Activated gamma-delta T cell (primary cell): Measurements from ENCODE around the gene SEC24A.
"Not testable (repeated sequence)": the region's sequence is repeated elsewhere in the genome, so short reads cannot be mapped to it uniquely, and the experiment has no call there.

Source experiments
- DNase-seq: peaks from one replicate; lab custom pipeline; 2025; lab: John Stamatoyannopoulos, UW

SEC24A gene

GRCh38 chr5:134650660-134651059, 2.1 kb downstream of the SEC24A start:
- DNase-seq = not testable (repeated sequence)

GRCh38 chr5:134651531-134651930, 2.9 kb downstream of the SEC24A start:
- DNase-seq = no peak

- no peak for DNase-seq
Observed at GRCh38 chr5:134656690-134657089, 8.1 kb downstream of the SEC24A start.

GRCh38 chr5:134659456-134659855, 10.9 kb downstream of the SEC24A start:
- no peak for DNase-seq

GRCh38 chr5:134659922-134660321, 11.3 kb downstream of the SEC24A start:
- no peak for DNase-seq

- no peak for DNase-seq
Observed at GRCh38 chr5:134662971-134663370, 14.4 kb downstream of the SEC24A start.

GRCh38 chr5:134664448-134664847, 15.9 kb downstream of the SEC24A start:
- no peak for DNase-seq

GRCh38 chr5:134673546-134673945, 25.0 kb downstream of the SEC24A start:
- not testable (repeated sequence) for DNase-seq

GRCh38 chr5:134677357-134677756, 28.8 kb downstream of the SEC24A start:
- DNase-seq = not testable (repeated sequence)

GRCh38 chr5:134690144-134690543, 41.6 kb downstream of the SEC24A start:
- not testable (repeated sequence) for DNase-seq

GRCh38 chr5:134692722-134693121, 44.1 kb downstream of the SEC24A start:
- no peak for DNase-seq

- no peak for DNase-seq
Observed at GRCh38 chr5:134708301-134708700, 59.7 kb downstream of the SEC24A start.

GRCh38 chr5:134714120-134714519, 65.5 kb downstream of the SEC24A start:
- DNase-seq = no peak

- no peak for DNase-seq
Observed at GRCh38 chr5:134714541-134714940, 66.0 kb downstream of the SEC24A start.

GRCh38 chr5:134715466-134715865, 66.9 kb downstream of the SEC24A start:
- not testable (repeated sequence) for DNase-seq

GRCh38 chr5:134724872-134725271, 76.3 kb downstream of the SEC24A start:
- DNase-seq = no peak

GRCh38 chr5:134732819-134733218, 84.2 kb downstream of the SEC24A start:
- DNase-seq = no peak

- DNase-seq = no peak
Observed at GRCh38 chr5:134735243-134735642, 86.7 kb downstream of the SEC24A start.

GRCh38 chr5:134736173-134736812, 87.7 kb downstream of the SEC24A start:
- DNase-seq = no peak

- peak; percentile 94 for DNase-seq
Observed at GRCh38 chr5:134738133-134738962, 89.8 kb downstream of the SEC24A start, which contains the start of gene CAMLG. Gene CAMLG (plus strand): TSS chr5:134738548. CDS start chr5:134738621, 73 bp downstream.

- DNase-seq = no peak
Observed at GRCh38 chr5:134738963-134739661, 90.5 kb downstream of the SEC24A start.

- no peak for DNase-seq
Observed at GRCh38 chr5:134741052-134741451, 92.5 kb downstream of the SEC24A start.

GRCh38 chr5:134742134-134742533, 93.5 kb downstream of the SEC24A start:
- DNase-seq = no peak
